Measurements from ENCODE around the gene TMEM185B.
A peak's percentile ranks its signal among the peaks of the same experiment; 100 is the strongest.

The TMEM185B gene

GRCh38 chr2:120208381-120209353, 14.5 kb downstream of the TMEM185B start:
- no peaks in the 10 kb centered on the region for H4K20me1 ChIP-seq (ENCODE audit: insufficient read depth, low read length, poor library complexity, severe bottlenecking)
- H3K79me2 ChIP-seq (ENCODE audit: insufficient read depth, low read length) = no peaks in the 10 kb centered on the region
- no peaks in the 10 kb centered on the region for H3K9me2 ChIP-seq (replicated peaks; ENCODE audit: low read depth, low read length)
- no peaks in the 10 kb centered on the region for H3K36me3 ChIP-seq (ENCODE audit: insufficient read depth, low read length)
- no peaks in the 10 kb centered on the region for H3F3A ChIP-seq (ENCODE audit: low read depth)
- H3K9me3 ChIP-seq (ENCODE audit: insufficient read depth, low read depth, low read length) = no peaks in the 10 kb centered on the region
- no peak overlapping the region for H3K4me2 ChIP-seq (ENCODE audit: low read depth, low read length, poor library complexity, severe bottlenecking)
- H2AFZ ChIP-seq (ENCODE audit: low read length) = no peak overlapping the region
- H3K4me3 ChIP-seq (ENCODE audit: low read length, poor library complexity, severe bottlenecking) = no peak overlapping the region
- no peak overlapping the region for H3K9ac ChIP-seq (ENCODE audit: low read depth, low read length, poor library complexity, severe bottlenecking)
- H3K4me1 ChIP-seq (ENCODE audit: insufficient read depth, low read length, poor library complexity, severe bottlenecking) = no peaks in the 10 kb centered on the region
- no peaks in the 10 kb centered on the region for H3K27me3 ChIP-seq (ENCODE audit: insufficient read depth, low read length, poor library complexity, severe bottlenecking)
- no peak for TF ChIP-seq CTCF (conservative IDR thresholded peaks at IDR 0.05; ENCODE audit: low read length)
- no peak for TF ChIP-seq EZH2phosphoT487 (IDR thresholded peaks at IDR 0.05; ENCODE audit: borderline replicate concordance)

- Histone ChIP-seq H3K79me2 (ENCODE audit: insufficient read depth, low read length) (no peaks in the 10 kb centered on the region), H3K27me3 (ENCODE audit: insufficient read depth, low read length, poor library complexity, severe bottlenecking) (no peaks in the 10 kb centered on the region), H3F3A (ENCODE audit: low read depth) (no peaks in the 10 kb centered on the region), H3K9me2 (replicated peaks; ENCODE audit: low read depth, low read length) (no peaks in the 10 kb centered on the region), H4K20me1 (ENCODE audit: insufficient read depth, low read length, poor library complexity, severe bottlenecking) (no peaks in the 10 kb centered on the region), H3K36me3 (ENCODE audit: insufficient read depth, low read length) (no peaks in the 10 kb centered on the region), H3K9me3 (ENCODE audit: insufficient read depth, low read depth, low read length) (no peaks in the 10 kb centered on the region), H2AFZ (ENCODE audit: low read length) (no peak overlapping the region), H3K9ac (ENCODE audit: low read depth, low read length, poor library complexity, severe bottlenecking) (no peak overlapping the region), H3K4me2 (ENCODE audit: low read depth, low read length, poor library complexity, severe bottlenecking) (no peak overlapping the region), H3K4me3 (ENCODE audit: low read length, poor library complexity, severe bottlenecking) (no peak overlapping the region), H3K4me1 (ENCODE audit: insufficient read depth, low read length, poor library complexity, severe bottlenecking) (no peaks in the 10 kb centered on the region)
- TF ChIP-seq CTCF (conservative IDR thresholded peaks at IDR 0.05; ENCODE audit: low read length) (peak; percentile 75), EZH2phosphoT487 (IDR thresholded peaks at IDR 0.05; ENCODE audit: borderline replicate concordance) (no peak)
Measured at GRCh38 chr2:120206022-120206581, 17.1 kb downstream of the TMEM185B start.

GRCh38 chr2:120204945-120205670, 18.1 kb downstream of the TMEM185B start:
- Histone ChIP-seq H3K79me2 (ENCODE audit: insufficient read depth, low read length) (no peaks in the 10 kb centered on the region), H3K4me2 (ENCODE audit: low read depth, low read length, poor library complexity, severe bottlenecking) (no peak overlapping the region), H3K27me3 (ENCODE audit: insufficient read depth, low read length, poor library complexity, severe bottlenecking) (no peaks in the 10 kb centered on the region), H3K9ac (ENCODE audit: low read depth, low read length, poor library complexity, severe bottlenecking) (no peak overlapping the region), H3K4me3 (ENCODE audit: low read length, poor library complexity, severe bottlenecking) (no peak overlapping the region), H4K20me1 (ENCODE audit: insufficient read depth, low read length, poor library complexity, severe bottlenecking) (no peaks in the 10 kb centered on the region), H2AFZ (ENCODE audit: low read length) (no peak overlapping the region), H3K36me3 (ENCODE audit: insufficient read depth, low read length) (no peaks in the 10 kb centered on the region), H3K4me1 (ENCODE audit: insufficient read depth, low read length, poor library complexity, severe bottlenecking) (no peaks in the 10 kb centered on the region), H3F3A (ENCODE audit: low read depth) (no peaks in the 10 kb centered on the region), H3K9me3 (ENCODE audit: insufficient read depth, low read depth, low read length) (no peaks in the 10 kb centered on the region), H3K9me2 (replicated peaks; ENCODE audit: low read depth, low read length) (no peaks in the 10 kb centered on the region)
- TF ChIP-seq CTCF (conservative IDR thresholded peaks at IDR 0.05; ENCODE audit: low read length) = no peak
